Stimulated activated CD4-positive, alpha-beta T cell treated with anti-CD3 and anti-CD28 coated beads, Interleukin-4, amount 100 ng/mL, for 24 hours (primary cell): ENCODE measurements around the gene FAAH.

Source experiments
- DNase-seq: peaks from one replicate; pipeline ENCODE4 v3.0.0-alpha.2; 2020

Gene FAAH

GRCh38 chr1:46451948-46452930 lies 58.1 kb downstream of the FAAH start:
- no peak for DNase-seq

GRCh38 chr1:46452931-46453325 lies 58.8 kb downstream of the FAAH start:
- DNase-seq, result no peak

GRCh38 chr1:46453449-46453848 lies 59.3 kb downstream of the FAAH start:
- DNase-seq, result no peak

GRCh38 chr1:46455951-46456350 lies 61.8 kb downstream of the FAAH start:
- no peak for DNase-seq

GRCh38 chr1:46456411-46456963 lies 62.4 kb downstream of the FAAH start:
- no peak for DNase-seq

GRCh38 chr1:46457178-46457577 lies 63.1 kb downstream of the FAAH start:
- no peak for DNase-seq

GRCh38 chr1:46458190-46458589 lies 64.1 kb downstream of the FAAH start:
- DNase-seq, result no peak

- DNase-seq, result no peak
Measured at GRCh38 chr1:46458846-46459245, 64.7 kb downstream of the FAAH start.

GRCh38 chr1:46459315-46459714 lies 65.2 kb downstream of the FAAH start:
- DNase-seq, result no peak

GRCh38 chr1:46461017-46461808 lies 67.1 kb downstream of the FAAH start:
- no peak for DNase-seq

GRCh38 chr1:46461809-46462448 lies 67.8 kb downstream of the FAAH start:
- DNase-seq, result no peak
